Erythroblast (primary cell): ENCODE results near the gene PROKR1.

Experiments used
- DNase-seq, 2 experiments: peaks; one replicate each; lab custom pipeline; 2025; lab: John Stamatoyannopoulos, UW
- GATA1 ChIP-seq: IDR thresholded peaks from 2 replicates; pipeline ENCODE4 v1.6.1; 2011; ENCODE audit warnings: low read depth, mild to moderate bottlenecking, control low read depth, low read length, moderate library complexity
- POLR2A ChIP-seq: IDR thresholded peaks from 2 replicates; pipeline ENCODE4 v1.6.1; 2011; ENCODE audit warnings: mild to moderate bottlenecking, low read length

PROKR1 gene

GRCh38 chr2:68698567-68699377, 55.4 kb downstream of the PROKR1 start:
- no peak for TF ChIP-seq GATA1
- DNase-seq, result no peak

- TF ChIP-seq POLR2A (no peak), GATA1 (no peak)
- no peak for DNase-seq
Observed at GRCh38 chr2:68700560-68700959, 57.2 kb downstream of the PROKR1 start.

GRCh38 chr2:68706637-68707036, 63.3 kb downstream of the PROKR1 start:
- no peak for TF ChIP-seq GATA1
- no peak for TF ChIP-seq POLR2A
- DNase-seq, result no peak
